GM18873 (cell line): Measurements from ENCODE around the gene TUT1.
"Not testable (repeated sequence)": the region's sequence is repeated elsewhere in the genome, so short reads cannot be mapped to it uniquely, and the experiment has no call there.

Experiments
- ATAC-seq: cut with Tn5 transposase; IDR thresholded peaks from one replicate; pipeline ENCODE4 v1.9.1; 2021; ENCODE audit warnings: mild to moderate bottlenecking, moderate library complexity, moderate number of reproducible peaks; ENCODE audit not compliant: unreplicated experiment, low FRiP score

TUT1 gene

DNA sequence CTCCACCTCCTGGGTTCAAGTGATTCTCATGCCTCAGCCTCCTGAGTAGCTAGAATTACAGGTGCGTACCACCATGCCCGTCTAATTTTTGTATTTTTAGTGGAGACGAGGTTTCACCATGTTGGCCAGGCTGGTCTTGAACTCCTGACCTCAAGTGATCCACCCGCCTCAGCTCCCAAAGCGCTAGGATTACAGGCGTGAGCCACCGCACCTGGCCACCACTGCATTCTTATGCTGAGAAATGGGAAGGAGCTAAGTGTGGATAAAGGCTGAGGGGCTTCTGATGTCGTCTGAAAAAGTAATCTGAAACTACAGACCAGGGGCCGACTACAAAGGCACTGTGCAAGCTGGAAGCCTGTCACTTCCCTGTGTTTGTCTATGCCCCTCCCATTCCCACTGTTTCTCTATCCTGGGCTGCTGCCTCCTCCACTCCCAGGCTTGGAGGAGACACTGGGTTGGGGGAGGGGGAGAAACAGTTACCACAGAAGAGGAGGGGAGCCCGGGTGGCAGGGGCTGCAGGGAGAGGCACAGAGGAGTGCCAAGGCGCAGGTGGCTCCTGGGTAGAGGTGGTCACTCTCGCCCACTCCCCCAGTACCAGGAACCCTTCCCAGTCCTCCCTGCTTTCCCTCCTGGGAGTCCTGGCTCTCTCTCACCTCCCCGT, 13.3 kb upstream of the TUT1 start:
- no peak for ATAC-seq

GRCh38 chr11:62603776-62604299, 12.5 kb upstream of the TUT1 start:
- ATAC-seq = no peak

- ATAC-seq = no peak
Observed at GRCh38 chr11:62603072-62603408, 11.7 kb upstream of the TUT1 start.

- no peak for ATAC-seq
Observed at GRCh38 chr11:62602141-62603071, 11.1 kb upstream of the TUT1 start.

DNA sequence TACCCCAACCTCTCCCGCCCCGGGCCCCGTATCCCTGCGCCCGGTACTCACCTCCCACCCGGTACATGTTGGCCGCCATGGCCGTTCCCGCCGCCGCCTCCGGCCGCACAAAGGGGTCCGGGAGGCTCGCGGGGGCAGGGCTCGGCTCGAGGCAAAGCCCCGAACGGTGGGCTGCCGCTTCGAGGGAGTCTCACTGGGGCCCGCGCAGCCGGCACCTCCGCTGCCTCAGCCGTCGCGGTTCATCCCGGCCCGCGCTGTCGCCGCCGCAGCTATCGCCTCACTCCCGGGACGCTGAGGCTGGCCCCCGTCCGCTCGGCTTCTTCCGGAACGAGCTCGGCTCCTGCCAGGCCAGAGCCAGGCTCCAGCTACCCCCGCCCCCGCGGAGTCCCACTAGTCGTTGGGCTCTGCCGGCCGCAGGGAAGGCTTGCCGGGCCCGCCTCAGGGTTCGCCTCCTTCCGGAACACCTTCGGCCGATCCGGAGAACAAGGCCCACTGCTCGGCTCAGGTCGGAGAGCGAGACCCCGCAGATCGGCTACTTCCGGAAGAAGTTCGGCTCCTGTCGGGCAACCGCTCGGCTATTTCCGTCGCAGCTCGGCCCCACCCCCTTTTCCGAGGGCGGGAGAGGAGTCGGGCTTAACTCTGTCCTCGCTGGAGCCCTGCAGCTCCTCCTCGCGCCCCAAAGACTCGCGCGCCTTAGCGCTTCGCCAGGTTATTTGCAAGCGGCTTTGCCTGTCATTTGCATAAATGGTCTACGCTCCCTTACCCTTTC, 10.2 kb upstream of the TUT1 start, which contains the start of gene MTA2:
Gene MTA2, minus strand, starts transcription at position 494 of the 769 bp plus-strand sequence. Its CDS starts 415 bp downstream, at position 79.
- peak; percentile 65 for ATAC-seq

DNA sequence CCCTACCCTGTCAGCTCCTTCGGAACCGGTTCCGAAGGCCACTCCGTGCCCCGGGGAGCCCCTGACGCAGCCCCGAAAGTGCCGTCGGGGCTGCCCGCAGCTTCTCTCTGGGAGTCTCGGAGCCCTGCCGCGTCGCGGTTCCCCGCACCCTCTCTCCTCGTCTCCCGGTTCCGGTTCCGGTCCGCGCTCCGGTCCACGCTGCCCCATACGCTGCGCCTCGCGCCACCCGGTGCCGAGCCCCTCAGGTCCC, 9.7 kb upstream of the TUT1 start:
- no peak for ATAC-seq

GRCh38 chr11:62600367-62601121, 9.2 kb upstream of the TUT1 start:
- no peak for ATAC-seq

DNA sequence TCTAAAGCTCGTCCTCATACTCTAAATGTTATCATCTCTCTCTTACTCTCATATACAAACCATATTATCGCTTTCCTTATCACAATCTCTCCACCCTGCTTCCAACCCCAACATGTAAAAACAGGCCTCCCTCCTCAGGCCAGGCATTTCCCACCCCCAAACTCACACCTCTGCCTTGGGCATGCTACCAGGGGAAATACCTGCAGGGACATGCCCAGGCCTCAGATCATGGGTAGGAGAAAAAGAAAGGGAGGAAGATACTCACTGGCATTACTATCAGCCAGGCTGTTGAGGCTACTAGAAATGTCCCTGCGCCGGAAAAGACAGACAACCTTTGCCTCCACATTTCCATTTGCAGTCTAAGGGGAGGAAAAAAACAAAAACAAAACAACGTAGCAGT, 8.6 kb upstream of the TUT1 start:
- ATAC-seq = no peak

- ATAC-seq = peak; percentile 43
Observed at GRCh38 chr11:62599069-62599696, 7.9 kb upstream of the TUT1 start.

- ATAC-seq = no peak
Observed at GRCh38 chr11:62595124-62595523, 3.8 kb upstream of the TUT1 start.

DNA sequence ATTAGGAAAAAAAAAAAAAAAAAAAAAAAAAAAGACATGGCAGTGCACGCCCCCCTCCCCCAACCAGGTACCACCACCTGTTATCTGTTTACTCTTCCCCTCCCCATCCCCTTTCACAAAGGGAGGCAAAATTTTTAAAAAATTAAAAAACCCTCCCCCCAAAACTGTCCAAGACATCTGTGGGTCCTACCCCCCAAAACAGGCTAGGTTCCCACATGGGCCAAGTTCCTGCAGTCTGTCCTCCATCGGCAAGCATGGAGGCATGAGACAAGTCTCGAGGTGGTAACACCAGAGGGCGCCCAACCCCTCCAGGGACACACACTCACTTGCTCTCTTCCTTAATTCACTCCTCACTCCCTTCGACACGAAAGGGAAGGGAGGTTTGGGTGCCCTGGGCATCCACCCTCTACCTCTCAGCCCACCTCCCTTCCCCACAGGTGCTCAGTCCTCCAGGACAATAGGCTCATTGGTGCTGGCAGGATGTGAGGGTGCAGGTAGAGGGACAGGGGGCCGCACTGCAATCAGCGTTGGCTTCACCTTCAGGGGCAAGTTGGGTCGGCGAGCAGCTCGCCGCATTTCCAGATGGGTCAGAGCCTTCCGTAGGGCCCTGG, 2.2 kb upstream of the TUT1 start:
- ATAC-seq = no peak

GRCh38 chr11:62592989-62593421, 1.7 kb upstream of the TUT1 start:
- no peak for ATAC-seq

- ATAC-seq = peak; percentile 4
Observed at GRCh38 chr11:62592146-62592815, 958 bp upstream of the TUT1 start.

GRCh38 chr11:62588966-62589637, 2.2 kb downstream of the TUT1 start:
- no peak for ATAC-seq

DNA sequence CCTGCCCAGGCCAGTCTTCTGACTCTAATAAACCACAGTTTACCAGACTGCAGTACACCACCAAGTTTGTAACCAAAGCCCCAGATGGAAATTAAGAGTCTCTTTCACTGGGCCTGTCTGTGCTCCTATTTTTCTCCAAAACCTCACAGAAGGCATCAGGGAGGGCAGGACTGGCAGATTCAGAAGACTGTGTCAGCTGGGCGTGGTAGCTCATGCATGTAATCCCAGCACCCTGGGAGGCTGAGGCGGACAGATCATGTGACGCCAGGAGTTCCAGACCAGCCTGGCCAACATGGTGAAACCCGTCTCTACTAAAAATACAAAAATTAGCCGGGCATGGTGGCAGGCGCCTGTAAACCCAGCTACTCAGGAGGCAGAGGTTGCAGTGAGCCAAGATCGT, 6.0 kb downstream of the TUT1 start:
- not testable (repeated sequence) for ATAC-seq

GRCh38 chr11:62581735-62582134, 9.6 kb downstream of the TUT1 start:
- not testable (repeated sequence) for ATAC-seq

- ATAC-seq = no peak
Observed at GRCh38 chr11:62580959-62581715, 10.2 kb downstream of the TUT1 start.

DNA sequence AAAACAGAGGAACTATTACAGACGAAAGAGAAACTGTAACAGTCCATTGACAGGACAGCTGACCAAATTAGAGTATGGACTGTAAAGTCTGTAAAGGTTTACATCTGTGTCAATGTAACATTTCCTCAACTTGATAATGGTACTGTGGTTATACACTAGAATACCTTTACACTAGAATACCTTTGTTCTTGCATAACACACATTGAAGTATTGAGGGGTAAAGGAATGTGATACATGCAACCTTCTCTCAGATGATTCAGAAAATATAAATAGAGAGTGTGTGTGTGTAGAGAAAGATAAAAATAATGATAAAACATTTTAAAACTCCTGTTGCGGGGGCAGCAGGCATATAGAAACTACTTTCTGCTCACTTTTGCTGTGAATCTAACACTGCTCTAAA, 12.1 kb downstream of the TUT1 start:
- no peak for ATAC-seq
